Measurements from ENCODE around the gene FMN1.

The FMN1 gene

DNA sequence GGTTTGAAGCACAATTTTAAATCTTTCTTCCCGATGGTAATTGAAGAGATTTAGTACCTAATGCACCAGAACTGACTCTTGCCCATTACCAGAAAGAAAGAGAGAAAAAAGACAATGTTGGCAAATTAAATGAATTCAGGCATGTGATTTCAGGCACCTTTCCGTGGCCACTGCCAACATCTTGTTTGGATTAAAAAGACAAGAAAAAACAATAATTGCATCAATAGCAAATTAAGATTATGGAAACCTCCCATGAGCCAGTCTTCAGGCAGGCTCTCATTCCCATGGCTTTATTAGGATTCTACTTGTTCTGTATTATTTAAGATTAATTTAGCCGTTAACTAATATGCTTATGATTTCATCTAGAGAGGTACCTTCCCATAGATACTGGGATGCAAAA, 283.7 kb downstream of the FMN1 start:
- no peak for DNase-seq (ENCODE audit: low read depth)
- H3K4me3 ChIP-seq (ENCODE audit: low read depth, low read length), result no peak overlapping the region

DNA sequence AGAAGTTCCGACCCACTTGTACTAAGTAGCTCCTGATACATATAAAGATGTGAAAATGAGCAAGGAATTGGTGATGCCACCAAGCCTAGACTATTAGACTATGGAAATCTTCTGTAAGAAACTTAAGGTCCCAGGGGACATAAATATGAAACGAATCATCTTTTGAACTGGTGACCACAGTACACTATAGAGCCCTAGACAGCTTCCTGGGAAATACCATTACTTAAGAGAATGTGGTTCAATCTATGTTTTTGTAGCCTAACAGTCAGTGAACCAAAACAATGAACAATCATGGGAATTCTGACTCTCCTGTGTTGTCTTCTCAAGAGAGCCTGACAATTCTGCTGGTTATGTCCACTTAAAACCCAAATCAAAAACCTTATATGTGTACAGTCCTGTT, 285.1 kb downstream of the FMN1 start:
- no peak overlapping the region for H3K4me3 ChIP-seq (ENCODE audit: low read depth, low read length)
- DNase-seq (ENCODE audit: low read depth), result peak; percentile 68

DNA sequence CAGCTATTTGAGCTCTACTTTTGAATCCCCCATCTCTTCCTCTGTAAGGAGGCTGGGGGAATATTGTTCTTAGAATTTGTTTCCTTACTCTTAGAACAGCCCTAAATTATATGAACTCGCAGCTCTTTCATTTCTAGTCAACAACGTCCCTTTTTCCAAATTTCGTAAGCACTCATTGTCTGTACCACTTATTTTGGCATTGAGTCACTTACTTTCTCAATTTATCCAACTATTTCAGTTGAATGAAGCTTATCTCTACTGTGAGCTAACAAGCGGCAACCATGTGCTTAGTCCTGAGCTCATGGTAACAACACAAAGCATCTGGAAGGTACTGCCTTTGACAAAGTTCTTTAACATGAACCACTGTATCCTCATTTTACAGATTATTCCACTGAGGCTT, 285.6 kb downstream of the FMN1 start:
- no peak overlapping the region for H3K4me3 ChIP-seq (ENCODE audit: low read depth, low read length)
- DNase-seq (ENCODE audit: low read depth), result no peak

GRCh38 chr15:32908135-32908801, 286.2 kb downstream of the FMN1 start:
- DNase-seq (ENCODE audit: low read depth), result peak; percentile 80
- H3K4me3 ChIP-seq (ENCODE audit: low read depth, low read length), result no peak overlapping the region

GRCh38 chr15:32905481-32905880, 289.0 kb downstream of the FMN1 start:
- no peak for DNase-seq (ENCODE audit: low read depth)
- H3K4me3 ChIP-seq (ENCODE audit: low read depth, low read length), result no peak overlapping the region

DNA sequence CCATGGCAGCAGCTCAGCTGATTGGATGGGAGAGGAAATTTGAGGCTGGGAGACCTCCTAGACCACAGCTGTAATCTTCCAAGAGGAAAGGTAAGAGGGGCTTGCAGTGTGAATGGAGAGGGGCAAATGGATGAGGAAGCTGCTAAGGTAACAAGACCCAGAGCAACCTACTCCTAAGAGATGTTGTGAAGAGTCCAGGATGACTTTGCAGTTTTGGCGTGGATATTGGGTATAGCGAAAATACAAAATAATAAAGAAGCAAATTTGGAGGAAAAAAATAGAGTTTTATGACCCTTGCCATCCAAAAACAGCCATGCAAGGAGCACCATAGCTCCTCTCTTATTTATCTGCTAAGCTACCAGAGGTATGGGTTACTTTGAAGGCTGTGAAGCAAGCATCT, 290.1 kb downstream of the FMN1 start:
- no peak overlapping the region for H3K4me3 ChIP-seq (ENCODE audit: low read depth, low read length)
- no peak for DNase-seq (ENCODE audit: low read depth)

DNA sequence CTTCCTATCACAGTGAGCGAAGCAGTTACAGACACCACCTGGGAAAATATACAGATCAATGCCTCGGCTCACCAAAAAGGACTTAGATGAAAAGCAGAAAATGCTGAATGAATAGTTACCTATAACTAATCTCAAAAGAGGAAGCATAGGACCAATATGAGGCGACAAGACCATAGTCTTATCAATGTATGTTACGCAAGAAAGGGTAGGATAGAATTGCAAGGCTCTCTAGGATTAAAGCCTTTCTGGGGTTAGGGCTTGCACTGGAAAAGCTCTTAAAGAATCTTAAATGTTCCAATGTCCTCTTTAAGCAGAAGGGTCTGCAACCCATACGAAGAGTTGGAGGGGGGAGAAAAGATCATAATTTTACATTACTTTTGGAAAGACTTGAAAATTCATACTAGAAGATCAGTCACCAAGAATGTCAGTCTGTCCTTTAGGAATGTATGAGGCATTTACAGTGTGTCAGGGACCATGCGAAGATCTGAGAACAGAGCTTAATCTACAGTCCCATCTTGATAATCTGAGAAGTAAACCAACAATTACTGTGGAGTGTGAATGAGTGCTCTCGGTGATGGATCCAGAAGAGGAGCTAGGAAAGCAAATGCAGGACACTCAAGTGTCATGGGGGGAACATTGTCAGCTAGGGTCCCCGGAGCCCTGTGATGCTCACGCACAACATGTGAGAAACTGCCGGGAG, 290.8 kb downstream of the FMN1 start:
- H3K4me3 ChIP-seq (ENCODE audit: low read depth, low read length), result no peak overlapping the region
- DNase-seq (ENCODE audit: low read depth), result no peak

GRCh38 chr15:32901995-32902394, 292.5 kb downstream of the FMN1 start:
- no peak overlapping the region for H3K4me3 ChIP-seq (ENCODE audit: low read depth, low read length)
- no peak for DNase-seq (ENCODE audit: low read depth)

- H3K4me3 ChIP-seq (ENCODE audit: low read depth, low read length), result no peak overlapping the region
- DNase-seq (ENCODE audit: low read depth), result no peak
Measured at GRCh38 chr15:32901192-32901591, 293.3 kb downstream of the FMN1 start.

GRCh38 chr15:32899126-32899596, 295.4 kb downstream of the FMN1 start:
- DNase-seq (ENCODE audit: low read depth), result no peak
- no peak overlapping the region for H3K4me3 ChIP-seq (ENCODE audit: low read depth, low read length)

- DNase-seq (ENCODE audit: low read depth), result no peak
- H3K4me3 ChIP-seq (ENCODE audit: low read depth, low read length), result no peak overlapping the region
Measured at GRCh38 chr15:32898414-32898813, 296.1 kb downstream of the FMN1 start.

DNA sequence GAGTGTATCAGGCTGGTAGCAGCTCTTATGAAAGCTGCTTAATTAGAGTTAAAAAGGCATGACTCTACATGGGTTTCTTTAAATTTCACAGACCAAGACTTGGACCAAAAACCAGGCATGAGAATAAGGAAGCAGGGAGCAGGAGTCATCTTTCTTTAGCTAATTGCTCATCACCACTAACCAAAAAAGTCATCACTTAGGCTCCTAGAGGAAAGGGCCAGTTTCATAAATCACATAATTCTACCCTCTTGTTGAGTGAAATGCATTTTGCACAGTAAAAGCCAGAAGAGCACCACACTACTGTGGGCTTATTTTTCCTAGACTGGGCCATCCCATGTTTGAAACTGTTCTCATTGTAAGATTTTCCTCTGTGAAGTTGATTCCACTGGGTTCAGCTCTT, 301.1 kb downstream of the FMN1 start:
- DNase-seq (ENCODE audit: low read depth), result no peak
- H3K4me3 ChIP-seq (ENCODE audit: low read depth, low read length), result no peak overlapping the region

GRCh38 chr15:32889214-32889613, 305.3 kb downstream of the FMN1 start:
- H3K4me3 ChIP-seq (ENCODE audit: low read depth, low read length), result no peak overlapping the region
- DNase-seq (ENCODE audit: low read depth), result no peak

GRCh38 chr15:32888221-32888761, 306.2 kb downstream of the FMN1 start:
- no peak overlapping the region for H3K4me3 ChIP-seq (ENCODE audit: low read depth, low read length)
- DNase-seq (ENCODE audit: low read depth), result no peak

DNA sequence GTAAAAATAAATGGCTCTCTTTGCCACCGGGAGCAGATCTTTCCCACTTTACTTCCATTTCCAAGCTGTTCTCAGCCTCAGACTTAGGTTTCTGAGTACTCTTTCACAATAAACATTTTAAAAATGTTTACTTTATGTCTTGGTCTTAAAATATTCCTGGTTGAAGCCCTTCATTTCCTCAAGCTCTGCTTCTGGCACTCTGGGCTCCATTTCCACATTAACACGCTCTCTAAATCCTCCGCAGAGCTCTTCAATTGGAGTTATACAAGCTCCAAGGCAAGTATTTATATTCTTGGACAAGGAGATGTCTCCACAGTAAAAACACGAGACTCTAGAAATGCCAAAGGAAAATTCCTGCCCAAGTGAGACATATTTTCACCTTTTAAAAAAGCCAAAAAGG, 307.4 kb downstream of the FMN1 start:
- no peak for DNase-seq (ENCODE audit: low read depth)
- no peak overlapping the region for H3K4me3 ChIP-seq (ENCODE audit: low read depth, low read length)

GRCh38 chr15:32886459-32886858, 308.1 kb downstream of the FMN1 start:
- no peak for DNase-seq (ENCODE audit: low read depth)

DNA sequence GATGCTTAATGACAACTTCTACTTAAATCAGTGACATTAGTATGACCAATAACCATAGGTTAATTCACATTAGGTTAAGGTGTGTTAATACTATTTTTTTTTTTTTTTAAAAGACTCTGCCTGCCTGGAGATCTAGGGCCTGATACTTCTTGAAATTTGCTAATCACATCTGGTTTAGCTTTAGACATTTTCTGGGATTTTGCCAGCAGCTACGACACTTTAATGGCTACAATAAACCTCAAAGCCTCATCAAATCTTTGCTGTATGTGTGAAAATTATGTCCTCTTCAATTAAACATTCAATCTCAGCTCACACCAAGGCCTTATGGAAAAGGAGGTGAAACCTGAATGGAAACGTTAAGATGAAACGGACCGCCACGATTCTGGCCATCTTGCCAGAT, 308.8 kb downstream of the FMN1 start:
- DNase-seq (ENCODE audit: low read depth), result no peak
- no peak overlapping the region for H3K4me3 ChIP-seq (ENCODE audit: low read depth, low read length)

More at GRCh38 chr15:32886459-32886858, 308.1 kb downstream of the FMN1 start:
- H3K4me3 ChIP-seq (ENCODE audit: low read depth, low read length), result no peak overlapping the region

GRCh38 chr15:32884146-32884545, 310.4 kb downstream of the FMN1 start:
- no peak overlapping the region for H3K4me3 ChIP-seq (ENCODE audit: low read depth, low read length)
- DNase-seq (ENCODE audit: low read depth), result peak; percentile 49

DNA sequence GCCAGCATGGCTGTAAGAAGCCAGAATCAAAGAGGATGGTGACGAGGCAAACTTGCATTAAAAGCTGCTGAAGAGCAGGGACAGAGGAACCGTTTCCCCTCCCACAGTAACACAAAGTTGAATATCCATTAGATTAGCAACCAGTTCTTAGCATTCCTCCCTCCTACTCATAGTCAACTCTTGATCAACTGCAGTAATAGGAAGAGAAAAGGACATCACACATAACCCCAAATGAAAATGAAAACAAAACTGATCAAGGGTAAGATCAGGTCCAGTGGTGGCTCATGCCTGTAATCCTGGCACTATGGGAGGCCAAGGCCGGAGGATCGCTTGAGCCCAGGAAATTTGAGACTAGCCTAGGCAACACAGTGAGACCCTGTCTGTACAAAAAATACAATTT, 311.6 kb downstream of the FMN1 start:
- no peak for DNase-seq (ENCODE audit: low read depth)

DNA sequence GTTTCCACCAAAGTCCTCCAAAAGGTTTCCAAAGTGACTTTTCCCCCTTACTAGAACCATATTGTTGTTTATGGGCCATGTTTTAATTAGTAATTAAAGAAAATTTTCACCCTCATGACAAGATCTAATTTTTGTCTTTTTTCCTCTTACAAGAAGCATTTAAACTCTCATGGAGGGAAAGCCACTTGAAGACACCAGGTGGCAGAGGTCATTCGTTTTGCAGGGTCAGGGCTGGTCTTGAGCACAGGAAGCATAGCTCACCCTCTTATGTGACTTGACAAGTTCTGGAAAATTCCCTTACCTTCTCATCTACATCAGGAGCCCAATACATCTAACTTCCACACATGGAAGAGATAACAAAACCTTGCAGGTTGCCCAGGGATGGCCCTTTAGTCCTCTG, 313.0 kb downstream of the FMN1 start:
- no peak overlapping the region for H3K4me3 ChIP-seq (ENCODE audit: low read depth, low read length)
- DNase-seq (ENCODE audit: low read depth), result no peak

More for the DNA sequence above, 311.6 kb downstream of the FMN1 start:
- H3K4me3 ChIP-seq (ENCODE audit: low read depth, low read length), result no peak overlapping the region

DNA sequence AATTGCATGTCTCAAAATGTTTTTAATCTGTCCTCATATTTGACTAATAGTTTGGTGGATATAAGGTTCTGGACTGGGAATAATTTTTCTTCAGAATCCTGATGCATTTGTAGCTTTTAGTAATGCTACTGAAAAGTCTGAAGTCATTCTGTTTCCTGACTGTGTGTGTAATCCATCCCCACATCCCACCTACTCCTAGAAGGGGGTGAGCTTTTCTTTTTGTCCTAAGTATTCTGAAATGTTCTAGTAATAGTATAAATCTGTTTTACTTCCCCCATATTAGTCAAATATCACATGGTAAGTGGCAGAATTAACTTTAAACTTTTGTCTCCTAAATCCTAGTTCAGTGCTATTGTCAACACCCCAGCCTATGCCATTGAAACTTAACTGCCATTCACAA, 313.9 kb downstream of the FMN1 start:
- H3K4me3 ChIP-seq (ENCODE audit: low read depth, low read length), result no peak overlapping the region
- no peak for DNase-seq (ENCODE audit: low read depth)
